Activated CD8-positive, alpha-beta T cell treated with anti-CD3 and anti-CD28 coated beads for 36 hours (primary cell): ENCODE measurements around the gene PRPS1L1. TPM values are rescaled to one million over a fixed set of nuclear protein-coding genes. Genes with fewer than 3 reads are reported as not detected.

Experiments
- ATAC-seq: fragments of 200-7000 bp; cut with Tn5 transposase; one replicate; pipeline ENCODE4 v1.10.0; 2021; ENCODE audit warnings: mild to moderate bottlenecking, moderate library complexity
- CTCF ChIA-PET: fragments of 350-600 bp; sonication (Branson Sonifier 250); formaldehyde crosslinking; loops from one replicate; lab custom pipeline; 2021; ENCODE audit warnings: antibody characterized with exemption; lab: Charles Lee
- POLR2A ChIA-PET: fragments of 350-600 bp; sonication (Branson Sonifier 250); formaldehyde crosslinking; loops from one replicate; lab custom pipeline; 2021; ENCODE audit warnings: antibody characterized with exemption; lab: Charles Lee
- DNase-seq: peaks from one replicate; pipeline ENCODE4 v3.0.0-alpha.2; 2020
- H3K27ac Mint-ChIP-seq: one replicate; pipeline ENCODE4 v1.8.0; 2021; ENCODE audit warnings: mild to moderate bottlenecking, mixed read lengths
- H3K27me3 Mint-ChIP-seq: one replicate; pipeline ENCODE4 v1.8.0; 2021; ENCODE audit warnings: mixed read lengths
- H3K36me3 Mint-ChIP-seq: one replicate; pipeline ENCODE4 v1.8.0; 2021; ENCODE audit warnings: low read depth, mixed read lengths
- H3K4me1 Mint-ChIP-seq: one replicate; pipeline ENCODE4 v1.8.0; 2021; ENCODE audit warnings: low read depth, mixed read lengths
- H3K4me3 Mint-ChIP-seq: one replicate; pipeline ENCODE4 v1.8.0; 2021; ENCODE audit warnings: mild to moderate bottlenecking, moderate library complexity, mixed read lengths
- H3K9me3 Mint-ChIP-seq: one replicate; pipeline ENCODE4 v1.8.0; 2021; ENCODE audit warnings: mixed read lengths
- intact Hi-C: fragments of 100-400 bp; cut with micrococcal nuclease; formaldehyde crosslinking; loops from one replicate; pipeline ENCODE4 v1.10.0; 2022
- total RNA-seq, 2 experiments: library from RNA; stranded (reverse); gene quantifications; one replicate each; pipeline ENCODE4 v1.2.3, GENCODE V29; 2021
- TF ChIP-seq, protein P1 (sequence below): fragments of 200-600 bp; IDR thresholded peaks from one replicate; pipeline ENCODE4 v1.8.0; 2022; ENCODE audit warnings: antibody characterized with exemption, mild to moderate bottlenecking

The PRPS1L1 gene
- total RNA-seq, 2 experiments from 2014 or later: not detected

DNA sequence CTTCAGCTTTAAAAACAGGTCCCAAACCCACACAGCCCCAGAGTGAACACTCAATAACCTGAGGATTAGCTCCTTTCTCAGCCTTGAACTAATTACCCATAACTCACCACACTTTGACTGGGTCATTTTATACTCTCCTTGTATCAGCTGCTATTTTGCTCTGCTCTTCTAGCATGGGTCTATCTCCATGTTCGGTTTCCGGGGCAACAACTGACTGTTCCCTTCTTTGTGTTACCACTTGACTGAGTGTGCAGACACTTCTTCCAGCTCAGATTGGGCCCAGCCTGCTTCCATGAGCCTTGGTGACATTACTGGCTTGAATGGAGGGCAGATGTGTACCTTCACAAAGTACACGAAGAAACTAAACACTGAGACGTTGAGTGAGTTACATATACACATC lies 31.5 kb upstream of the PRPS1L1 start:
- ATAC-seq: no peak
- intact Hi-C loops: no loop called here

DNA sequence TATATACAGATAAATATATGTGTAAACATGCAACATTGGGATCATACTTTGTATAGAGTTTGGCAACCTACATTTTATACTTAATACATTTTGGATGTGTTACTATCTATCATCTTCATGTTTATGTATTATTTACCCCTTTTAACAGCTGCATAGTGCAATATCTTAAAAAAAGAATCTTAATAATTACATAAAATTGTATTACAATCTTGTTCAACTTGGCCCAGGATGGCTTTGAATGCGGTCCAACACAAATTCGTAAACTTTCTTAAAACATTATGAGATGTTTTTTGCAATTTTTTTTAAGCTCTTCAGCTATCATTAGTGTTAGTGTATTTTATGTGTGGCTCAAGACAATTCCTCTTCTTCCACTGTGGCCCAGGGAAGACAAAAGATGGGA lies 26.3 kb upstream of the PRPS1L1 start:
- Mint-ChIP-seq H3K4me1 (no peaks in the 10 kb centered on the region), H3K9me3 (no peaks in the 10 kb centered on the region), H3K27ac (no peak overlapping the region), H3K4me3 (no peak overlapping the region), H3K27me3 (peaks cover 15% of the 10 kb centered on the region), H3K36me3 (no peaks in the 10 kb centered on the region)
- no peak for ATAC-seq
- no peak for DNase-seq
- ChIA-PET POLR2A (no interaction called here), CTCF (no interaction called here)
- TF ChIP-seq, protein P1, sequence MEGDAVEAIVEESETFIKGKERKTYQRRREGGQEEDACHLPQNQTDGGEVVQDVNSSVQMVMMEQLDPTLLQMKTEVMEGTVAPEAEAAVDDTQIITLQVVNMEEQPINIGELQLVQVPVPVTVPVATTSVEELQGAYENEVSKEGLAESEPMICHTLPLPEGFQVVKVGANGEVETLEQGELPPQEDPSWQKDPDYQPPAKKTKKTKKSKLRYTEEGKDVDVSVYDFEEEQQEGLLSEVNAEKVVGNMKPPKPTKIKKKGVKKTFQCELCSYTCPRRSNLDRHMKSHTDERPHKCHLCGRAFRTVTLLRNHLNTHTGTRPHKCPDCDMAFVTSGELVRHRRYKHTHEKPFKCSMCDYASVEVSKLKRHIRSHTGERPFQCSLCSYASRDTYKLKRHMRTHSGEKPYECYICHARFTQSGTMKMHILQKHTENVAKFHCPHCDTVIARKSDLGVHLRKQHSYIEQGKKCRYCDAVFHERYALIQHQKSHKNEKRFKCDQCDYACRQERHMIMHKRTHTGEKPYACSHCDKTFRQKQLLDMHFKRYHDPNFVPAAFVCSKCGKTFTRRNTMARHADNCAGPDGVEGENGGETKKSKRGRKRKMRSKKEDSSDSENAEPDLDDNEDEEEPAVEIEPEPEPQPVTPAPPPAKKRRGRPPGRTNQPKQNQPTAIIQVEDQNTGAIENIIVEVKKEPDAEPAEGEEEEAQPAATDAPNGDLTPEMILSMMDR: no peak
- intact Hi-C loops: no loop called here

More for the DNA sequence above, 31.5 kb upstream of the PRPS1L1 start:
- ChIA-PET POLR2A (no interaction called here), CTCF (interaction anchor here (0.9 to 1.2 kb wide), 2 partner anchors 11 to 289 kb away, joined by 3 read pairs; no protein-coding TSS in a partner anchor)
- Mint-ChIP-seq H3K36me3 (no peaks in the 10 kb centered on the region), H3K4me1 (no peaks in the 10 kb centered on the region), H3K4me3 (no peak overlapping the region), H3K27me3 (peaks cover 12% of the 10 kb centered on the region), H3K27ac (no peak overlapping the region), H3K9me3 (no peaks in the 10 kb centered on the region)
- no peak for DNase-seq
- TF ChIP-seq, protein P1: no peak

DNA sequence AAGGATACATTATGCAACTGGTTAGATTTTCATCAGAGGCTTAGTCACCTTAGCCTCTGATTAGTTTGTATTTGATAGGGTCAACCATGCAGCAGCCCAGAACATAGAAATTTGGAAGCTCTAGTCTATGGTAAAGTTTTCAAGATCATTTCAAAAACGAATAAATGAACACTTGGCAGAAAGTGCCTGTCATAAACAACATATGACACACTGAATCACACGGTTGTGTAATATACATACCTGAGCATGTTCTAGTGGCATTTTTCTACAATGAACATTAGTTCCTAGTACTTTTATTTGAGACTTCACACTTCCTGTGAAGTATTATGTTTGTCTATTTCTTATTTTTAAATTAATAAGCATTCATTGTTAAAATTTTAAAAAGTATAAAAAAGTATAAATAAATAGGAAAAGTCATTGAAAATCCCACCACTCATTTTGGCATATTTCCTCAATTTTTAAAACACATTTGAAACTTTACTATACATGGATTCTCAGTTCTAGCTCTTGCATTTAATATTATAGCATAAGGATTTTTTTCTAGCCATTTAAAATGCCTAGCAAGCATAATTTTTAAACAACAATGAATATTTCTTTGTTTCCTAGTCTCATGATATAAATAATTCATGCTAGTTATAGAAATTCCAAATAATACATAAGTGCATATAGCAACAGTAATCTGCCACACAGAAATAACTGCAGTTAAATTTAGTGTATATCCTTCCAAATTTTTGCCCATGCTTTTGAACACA lies 25.7 kb upstream of the PRPS1L1 start:
- ChIA-PET CTCF (no interaction called here), POLR2A (no interaction called here)
- Mint-ChIP-seq H3K27me3 (peaks cover 15% of the 10 kb centered on the region), H3K4me3 (no peak overlapping the region), H3K27ac (no peak overlapping the region), H3K9me3 (no peaks in the 10 kb centered on the region), H3K36me3 (no peaks in the 10 kb centered on the region), H3K4me1 (no peaks in the 10 kb centered on the region)
- TF ChIP-seq, protein P1: no peak
- ATAC-seq (no peak), DNase-seq (no peak)
- intact Hi-C loops: no loop called here

DNA sequence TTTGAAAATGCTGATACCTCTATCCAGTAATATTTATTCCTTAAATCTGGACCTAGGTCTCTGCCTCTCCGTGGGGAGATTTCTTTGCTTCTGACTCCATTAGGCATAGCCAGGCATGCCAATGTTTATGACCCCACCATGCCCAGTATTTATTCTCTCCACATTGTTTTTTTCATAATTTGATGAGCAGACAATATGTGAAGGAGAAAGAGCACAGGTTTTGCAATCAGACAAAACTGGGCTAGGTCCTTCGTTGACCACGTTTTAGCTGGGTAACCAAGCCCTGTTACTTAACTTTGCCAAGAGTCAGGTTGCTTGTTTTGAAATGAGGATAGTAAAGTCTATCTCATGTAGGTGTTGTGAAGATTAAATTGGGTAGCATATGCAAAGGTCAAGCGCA lies 21.6 kb upstream of the PRPS1L1 start:
- POLR2A ChIA-PET: no interaction called here

DNA sequence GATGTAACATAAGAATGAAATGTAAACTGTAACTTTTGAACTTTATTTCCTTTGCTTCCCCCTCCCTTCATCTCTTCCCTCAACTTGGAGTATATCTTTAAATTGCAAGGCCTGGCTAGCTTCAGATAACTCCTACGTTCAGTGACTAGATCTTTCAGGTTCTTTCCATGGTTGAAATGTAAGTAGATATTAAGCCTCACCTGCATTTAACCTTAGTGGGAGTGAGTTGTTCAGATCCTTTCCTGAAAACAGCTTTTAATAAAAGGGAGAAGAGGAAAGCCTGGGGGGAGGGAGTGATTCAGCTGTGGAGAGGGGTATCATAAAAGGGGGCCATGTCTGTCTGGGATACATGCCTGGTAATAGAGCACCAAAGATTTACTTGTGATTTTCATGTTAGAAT lies 19.0 kb upstream of the PRPS1L1 start:
- Mint-ChIP-seq H3K27ac (no peak overlapping the region), H3K9me3 (no peaks in the 10 kb centered on the region), H3K4me1 (no peaks in the 10 kb centered on the region), H3K4me3 (no peak overlapping the region), H3K27me3 (peaks cover 2% of the 10 kb centered on the region), H3K36me3 (no peaks in the 10 kb centered on the region)
- DNase-seq (no peak), ATAC-seq (no peak)
- TF ChIP-seq, protein P1: no peak
- CTCF ChIA-PET: no interaction called here
- POLR2A ChIA-PET: no interaction called here
- intact Hi-C loops: no loop called here

More for the DNA sequence above, 21.6 kb upstream of the PRPS1L1 start:
- no peak for DNase-seq
- ATAC-seq: no peak
- Mint-ChIP-seq H3K27ac (no peak overlapping the region), H3K9me3 (no peaks in the 10 kb centered on the region), H3K36me3 (no peaks in the 10 kb centered on the region), H3K27me3 (peaks cover 4% of the 10 kb centered on the region), H3K4me1 (no peaks in the 10 kb centered on the region), H3K4me3 (no peak overlapping the region)
- intact Hi-C loops: no loop called here
- TF ChIP-seq, protein P1: no peak
- CTCF ChIA-PET: interaction anchor here (1.5 kb wide), 1 partner anchor 279 kb away, joined by 3 read pairs; no protein-coding TSS in a partner anchor
